ENCODE results near the gene LARP4B. TPM values are rescaled to one million over a fixed set of nuclear protein-coding genes. Genes with fewer than 3 reads are reported as not detected.

The LARP4B gene
- total and polyA plus RNA-seq, 2 of the 13 experiments (the other 11 are each of a cell fraction or from before 2014, with no cell fraction given): 19.5 to 30.2 TPM

- TF ChIP-seq ZNF503 (CRISPR knock-in tag; IDR thresholded peaks at IDR 0.05) (no peak), PLSCR1 (CRISPR knock-in tag; IDR thresholded peaks at IDR 0.05; ENCODE audit: borderline replicate concordance) (no peak), HIC2 (CRISPR knock-in tag; IDR thresholded peaks at IDR 0.05; ENCODE audit: low read depth) (peak; percentile 26; the same call in 1 of the 2 replicates), ZNF549 (CRISPR knock-in tag; IDR thresholded peaks at IDR 0.05) (no peak), SNAPC5 (CRISPR knock-in tag; IDR thresholded peaks at IDR 0.05; ENCODE audit: borderline replicate concordance) (no peak), ZNF577 (CRISPR knock-in tag; IDR thresholded peaks at IDR 0.05; ENCODE audit: borderline replicate concordance, low read depth) (no peak), ARNT (IDR thresholded peaks at IDR 0.05) (no peak), GLMP (CRISPR knock-in tag; IDR thresholded peaks at IDR 0.05; ENCODE audit: borderline replicate concordance) (no peak), TARDBP (CRISPR knock-in tag; IDR thresholded peaks at IDR 0.05) (peak; percentile 54; the same call in 1 of the 2 replicates), SAP130 (CRISPR knock-in tag; IDR thresholded peaks at IDR 0.05; ENCODE audit: low read depth) (peak; percentile 66), ETV5 (CRISPR knock-in tag; IDR thresholded peaks at IDR 0.05; ENCODE audit: borderline replicate concordance) (peak; percentile 30; the same call in 1 of the 2 replicates), PRDM15 (CRISPR knock-in tag; IDR thresholded peaks at IDR 0.05) (no peak), HNF4G (IDR thresholded peaks at IDR 0.05; ENCODE audit: borderline replicate concordance, low read depth, low read length) (peak; percentile 94), HNF4G (CRISPR knock-in tag; IDR thresholded peaks at IDR 0.05; ENCODE audit: borderline replicate concordance, low read depth) (peak; percentile 94), KAT7 (CRISPR knock-in tag; IDR thresholded peaks at IDR 0.05; ENCODE audit: borderline replicate concordance) (no peak), ZNF510 (CRISPR knock-in tag; IDR thresholded peaks at IDR 0.05; ENCODE audit: low read depth) (no peak)
Measured at GRCh38 chr10:788796-789748, 142.4 kb downstream of the LARP4B start (continued).
